Keratinocyte (primary cell): Measurements from ENCODE around the gene MARK1. TPM values are rescaled to one million over a fixed set of nuclear protein-coding genes. Genes with fewer than 3 reads are reported as not detected.

Experiments
- DNase-seq: peaks from one replicate; pipeline ENCODE4 v3.0.0-alpha.2; 2011; ENCODE audit warnings: low read depth, missing footprints, low spot score
- FAIRE-seq: peaks from 2 replicates; lab custom pipeline; 2011; peaks lifted over from hg19 to GRCh38; lab: Jason Lieb, UNC
- H2AFZ ChIP-seq: 2 replicates; pipeline ENCODE4 v1.6.0; 2012; ENCODE audit warnings: low read length, control low read depth, inconsistent platforms; ENCODE audit not compliant: control insufficient read depth
- H3K27ac ChIP-seq: 2 replicates; pipeline ENCODE4 v1.5.1; 2011; ENCODE audit warnings: low read length; ENCODE audit not compliant: control insufficient read depth, insufficient read depth
- H3K27me3 ChIP-seq: 3 replicates; pipeline ENCODE4 v1.6.0; 2011; ENCODE audit warnings: low read length; ENCODE audit not compliant: control insufficient read depth, insufficient read depth; ENCODE audit errors: extremely low read depth
- H3K36me3 ChIP-seq, 2 experiments: 2 replicates in 1 of 2; 3 replicates in 1 of 2; pipeline ENCODE4 v1.5.1; 2011; ENCODE audit warnings: low read length in 2 of 2, mild to moderate bottlenecking in 1 of 2; ENCODE audit not compliant: control insufficient read depth in 2 of 2, insufficient read depth in 2 of 2; ENCODE audit errors: extremely low read depth in 1 of 2
- H3K4me1 ChIP-seq: 3 replicates; pipeline ENCODE4 v1.5.1; 2011; ENCODE audit warnings: low read length; ENCODE audit not compliant: control insufficient read depth, insufficient read depth; ENCODE audit errors: extremely low read depth
- H3K4me2 ChIP-seq: 3 replicates; pipeline ENCODE4 v1.6.0; 2011; ENCODE audit warnings: low read depth, low read length; ENCODE audit not compliant: control insufficient read depth, insufficient read depth; ENCODE audit errors: extremely low read depth
- H3K4me3 ChIP-seq, 3 experiments: fragments of 200-600 bp in 1 of 3; sonication (generic) in 1 of 3; 2 replicates in 2 of 3; 3 replicates in 1 of 3; pipeline ENCODE4 v1.5.1; 2011 to 2016; ENCODE audit warnings: low read length in 3 of 3, mild to moderate bottlenecking in 3 of 3, control low read depth in 2 of 3, inconsistent platforms in 1 of 3, low read depth in 1 of 3, mixed read lengths in 1 of 3, mixed run types in 1 of 3, moderate library complexity in 1 of 3; ENCODE audit not compliant: control insufficient read depth in 2 of 3, insufficient read depth in 2 of 3; ENCODE audit errors: extremely low read depth in 1 of 3
- H3K79me2 ChIP-seq: 2 replicates; pipeline ENCODE4 v1.6.0; 2012; ENCODE audit warnings: low read length; ENCODE audit not compliant: control insufficient read depth, insufficient read depth
- H3K9ac ChIP-seq: 3 replicates; pipeline ENCODE4 v1.6.0; 2011; ENCODE audit warnings: low read length; ENCODE audit not compliant: control insufficient read depth, insufficient read depth; ENCODE audit errors: extremely low read depth
- H3K9me1 ChIP-seq: 3 replicates; pipeline ENCODE4 v1.6.0; 2011; ENCODE audit warnings: low read length; ENCODE audit not compliant: control insufficient read depth, insufficient read depth; ENCODE audit errors: extremely low read depth
- H3K9me3 ChIP-seq: 2 replicates; pipeline ENCODE4 v1.5.1; 2012; ENCODE audit warnings: low read depth, low read length; ENCODE audit not compliant: control insufficient read depth
- H4K20me1 ChIP-seq: 3 replicates; pipeline ENCODE4 v1.6.0; 2011; ENCODE audit warnings: low read length; ENCODE audit not compliant: control insufficient read depth, insufficient read depth; ENCODE audit errors: extremely low read depth
- CTCF ChIP-seq, 3 experiments: IDR thresholded peaks in 1 of 3; conservative IDR thresholded peaks in 1 of 3; optimal IDR thresholded peaks in 1 of 3; 2 replicates in 2 of 3; 3 replicates in 1 of 3; pipeline versions ENCODE3 to v1.5.1; 2011; ENCODE audit warnings: low read length in 3 of 3, mild to moderate bottlenecking in 3 of 3, moderate library complexity in 2 of 3, control low read depth in 1 of 3, inconsistent platforms in 1 of 3; ENCODE audit not compliant: insufficient read depth in 2 of 3; ENCODE audit errors: extremely low read depth in 1 of 3
- EZH2 ChIP-seq: IDR thresholded peaks from one replicate; pipeline ENCODE4 v1.6.1; 2012; ENCODE audit warnings: inconsistent platforms, mild to moderate bottlenecking, low read length, moderate library complexity
- dilution Hi-C: fragments of 300-500 bp; cut with MboI; formaldehyde crosslinking; loops from one replicate; pipeline ENCODE4 v1.7.0; 2020; ENCODE audit warnings: low sequenced_read_pairs; ENCODE audit not compliant: extremely low pct_ligation_motif_present
- polyA plus RNA-seq, 5 experiments: library from polyadenylated mRNA; depleted of rRNA in 3 of 5; stranded (reverse) in 3 of 5; stranded (forward) in 1 of 5; unstranded in 1 of 5; fragments of >200 nt; gene quantifications; 1 replicate in 1 of 5; 2 replicates in 3 of 5; 3 replicates in 1 of 5; pipeline versions ENCODE4 v1.2.1 to v1.2.3, GENCODE V29; 2011 to 2012; ENCODE audit warnings: missing spikeins in 2 of 5, low read depth in 1 of 5, low replicate concordance in 1 of 5

The MARK1 gene
- polyA plus RNA-seq, 1 donor (not counting 4 experiments of a cell fraction or from before 2014, with no cell fraction given): 8.4 TPM

GRCh38 chr1:220544901-220545303 is 17.0 kb downstream of the MARK1 start:
- TF ChIP-seq EZH2: no peak
- TF ChIP-seq CTCF (optimal IDR thresholded peaks at IDR 0.05 in 1 of 3, IDR thresholded peaks at IDR 0.05 in 1 of 3, conservative IDR thresholded peaks at IDR 0.05 in 1 of 3; ENCODE audit: extremely low read depth in 1 of 3, insufficient read depth in 2 of 3, low read length in 3 of 3): peak; percentile 35 to 62 (median 47)
- Histone ChIP-seq H3K4me3 (no peak overlapping the region), H2AFZ (no peak overlapping the region), H4K20me1 (peaks cover 2% of the 10 kb centered on the region), H3K9me3 (no peaks in the 10 kb centered on the region), H3K27me3 (no peaks in the 10 kb centered on the region), H3K36me3 (no peaks in the 10 kb centered on the region), H3K79me2 (peaks cover 57% of the 10 kb centered on the region), H3K9ac (no peak overlapping the region), H3K4me1 (no peaks in the 10 kb centered on the region), H3K27ac (no peak overlapping the region), H3K9me1 (no peaks in the 10 kb centered on the region), H3K4me2 (no peak overlapping the region)
- DNase-seq (no peak), FAIRE-seq (no peak)
- dilution Hi-C loops: no loop called here

GRCh38 chr1:220550811-220551399 is 23.0 kb downstream of the MARK1 start:
- Histone ChIP-seq H3K9ac (no peak overlapping the region), H3K9me1 (no peaks in the 10 kb centered on the region), H2AFZ (no peak overlapping the region), H3K36me3 (no peaks in the 10 kb centered on the region), H3K79me2 (peaks cover 40% of the 10 kb centered on the region), H3K4me3 (no peak overlapping the region), H3K4me1 (peaks cover 13% of the 10 kb centered on the region), H4K20me1 (no peaks in the 10 kb centered on the region), H3K9me3 (no peaks in the 10 kb centered on the region), H3K27ac (no peak overlapping the region), H3K27me3 (no peaks in the 10 kb centered on the region), H3K4me2 (no peak overlapping the region)
- FAIRE-seq (no peak), DNase-seq (no peak)
- TF ChIP-seq EZH2 (no peak), CTCF (optimal IDR thresholded peaks at IDR 0.05 in 1 of 3, IDR thresholded peaks at IDR 0.05 in 1 of 3, conservative IDR thresholded peaks at IDR 0.05 in 1 of 3; ENCODE audit: extremely low read depth in 1 of 3, insufficient read depth in 2 of 3, low read length in 3 of 3) (no peak)
- dilution Hi-C loops: no loop called here
